WTC11 (cell line): Measurements from ENCODE around the gene EXOC4. TPM values are rescaled to one million over a fixed set of nuclear protein-coding genes. Genes with fewer than 3 reads are reported as not detected.

Experiments
- ATAC-seq: fragments of 200-7000 bp; cut with Tn5 transposase; 2 replicates; pipeline ENCODE4 v1.10.0; 2021; ENCODE audit warnings: mild to moderate bottlenecking, moderate library complexity
- CTCF ChIA-PET: fragments of 300-600 bp; sonication (Branson Sonifier 250); formaldehyde crosslinking; loops from one replicate; lab custom pipeline; 2021; ENCODE audit warnings: antibody characterized with exemption; lab: Charles Lee
- POLR2A ChIA-PET: fragments of 350-600 bp; sonication (Branson Sonifier 250); formaldehyde crosslinking; loops from one replicate; lab custom pipeline; 2021; ENCODE audit warnings: antibody characterized with exemption; lab: Charles Lee
- DNase-seq: peaks from one replicate; pipeline ENCODE4 v3.0.0; 2021; ENCODE audit warnings: low spot score
- H3K27ac Mint-ChIP-seq: 2 replicates; pipeline ENCODE4 v1.8.0; 2021; ENCODE audit warnings: mixed read lengths
- H3K27me3 Mint-ChIP-seq: 2 replicates; pipeline ENCODE4 v1.8.0; 2021; ENCODE audit warnings: low read depth, mild to moderate bottlenecking, moderate library complexity, mixed read lengths
- H3K36me3 Mint-ChIP-seq: 2 replicates; pipeline ENCODE4 v1.8.0; 2021; ENCODE audit warnings: mixed read lengths
- H3K4me1 Mint-ChIP-seq: 2 replicates; pipeline ENCODE4 v1.8.0; 2022; ENCODE audit warnings: mixed read lengths
- H3K4me3 Mint-ChIP-seq: 2 replicates; pipeline ENCODE4 v1.8.0; 2021; ENCODE audit warnings: mild to moderate bottlenecking, moderate library complexity, mixed read lengths
- H3K9me3 Mint-ChIP-seq: 2 replicates; pipeline ENCODE4 v1.8.0; 2021; ENCODE audit warnings: mixed read lengths
- CREB1 ChIP-seq: sonication (generic); formaldehyde crosslinking; IDR thresholded peaks from 2 replicates; pipeline ENCODE4 v1.8.0; 2023; ENCODE audit warnings: mild to moderate bottlenecking, missing genetic modification reagents
- ETV6 ChIP-seq: sonication (generic); formaldehyde crosslinking; IDR thresholded peaks from 2 replicates; pipeline ENCODE4 v1.8.1; 2022; ENCODE audit warnings: mild to moderate bottlenecking, missing genetic modification reagents
- FOXP1 ChIP-seq: sonication (generic); formaldehyde crosslinking; IDR thresholded peaks from 2 replicates; pipeline ENCODE4 v1.8.0; 2022; ENCODE audit warnings: missing genetic modification reagents, mild to moderate bottlenecking, moderate library complexity, borderline replicate concordance
- HMGA2 ChIP-seq: fragments of 250-450 bp; sonication (Bioruptor Pico); IDR thresholded peaks from 2 replicates; pipeline ENCODE4 v1.4.0; 2021; ENCODE audit warnings: mild to moderate bottlenecking, moderate library complexity
- JAZF1 ChIP-seq: fragments of 250-450 bp; sonication (Bioruptor Pico); IDR thresholded peaks from 2 replicates; pipeline ENCODE4 v1.9.0; 2021; ENCODE audit warnings: moderate library complexity, mild to moderate bottlenecking, inconsistent platforms
- MYBL2 ChIP-seq: sonication (generic); formaldehyde crosslinking; IDR thresholded peaks from 2 replicates; pipeline ENCODE4 v1.8.1; 2023; ENCODE audit warnings: mild to moderate bottlenecking, moderate library complexity, missing genetic modification reagents
- NFE2L1 ChIP-seq: sonication (generic); formaldehyde crosslinking; IDR thresholded peaks from 2 replicates; pipeline ENCODE4 v1.8.1; 2023; ENCODE audit warnings: missing genetic modification reagents
- NR1H2 ChIP-seq: sonication (generic); formaldehyde crosslinking; IDR thresholded peaks from 2 replicates; pipeline ENCODE4 v1.9.0; 2021; ENCODE audit warnings: mild to moderate bottlenecking, moderate library complexity, missing genetic modification reagents
- OVOL2 ChIP-seq: fragments of 250-450 bp; sonication (Bioruptor Pico); IDR thresholded peaks from 2 replicates; pipeline ENCODE4 v1.9.0; 2021; ENCODE audit warnings: mild to moderate bottlenecking, borderline replicate concordance
- ZBTB21 ChIP-seq: sonication (generic); formaldehyde crosslinking; IDR thresholded peaks from 2 replicates; pipeline ENCODE4 v1.8.1; 2023; ENCODE audit warnings: mild to moderate bottlenecking, missing genetic modification reagents, borderline replicate concordance
- ZNF138 ChIP-seq: sonication (generic); formaldehyde crosslinking; conservative IDR thresholded peaks from 2 replicates; pipeline ENCODE4 v1.8.1; 2022; ENCODE audit warnings: mild to moderate bottlenecking, moderate library complexity, missing genetic modification reagents
- ZNF263 ChIP-seq: sonication (generic); formaldehyde crosslinking; IDR thresholded peaks from 2 replicates; pipeline ENCODE4 v1.8.1; 2022; ENCODE audit warnings: low read depth, mild to moderate bottlenecking, moderate library complexity, missing genetic modification reagents
- ZNF317 ChIP-seq: sonication (generic); formaldehyde crosslinking; IDR thresholded peaks from 2 replicates; pipeline ENCODE4 v1.8.1; 2023; ENCODE audit warnings: low read depth, mild to moderate bottlenecking, moderate library complexity, missing genetic modification reagents, borderline replicate concordance
- total RNA-seq: library from RNA; stranded (reverse); gene quantifications from 3 replicates; pipeline ENCODE4 v1.2.3, GENCODE V29; 2021
- TF ChIP-seq, protein P1 (sequence below): sonication (generic); formaldehyde crosslinking; conservative IDR thresholded peaks from 2 replicates; pipeline ENCODE4 v1.8.1; 2023; ENCODE audit warnings: mild to moderate bottlenecking, low read depth, missing genetic modification reagents, moderate library complexity
- TF ChIP-seq, protein P2 (sequence below): sonication (generic); formaldehyde crosslinking; IDR thresholded peaks from 2 replicates; pipeline ENCODE4 v1.8.0; 2022; ENCODE audit warnings: missing genetic modification reagents
- TF ChIP-seq, protein P3 (sequence below): sonication (generic); formaldehyde crosslinking; IDR thresholded peaks from 2 replicates; pipeline ENCODE4 v1.8.0; 2022; ENCODE audit warnings: mild to moderate bottlenecking, missing genetic modification reagents
- TF ChIP-seq, protein P4 (sequence below): sonication (generic); formaldehyde crosslinking; IDR thresholded peaks from 2 replicates; pipeline ENCODE4 v1.8.1; 2022; ENCODE audit warnings: low read depth, missing genetic modification reagents, borderline replicate concordance
- TF ChIP-seq, protein P5 (sequence below): sonication (generic); formaldehyde crosslinking; IDR thresholded peaks from 2 replicates; pipeline ENCODE4 v1.8.0; 2022; ENCODE audit warnings: mild to moderate bottlenecking, missing genetic modification reagents
- TF ChIP-seq, protein P6 (sequence below): sonication (generic); formaldehyde crosslinking; IDR thresholded peaks from 2 replicates; pipeline ENCODE4 v1.8.1; 2023; ENCODE audit warnings: mild to moderate bottlenecking, moderate library complexity, missing genetic modification reagents

EXOC4 gene
- total RNA-seq, 1 experiment from 2014 or later = 62.0 TPM

DNA sequence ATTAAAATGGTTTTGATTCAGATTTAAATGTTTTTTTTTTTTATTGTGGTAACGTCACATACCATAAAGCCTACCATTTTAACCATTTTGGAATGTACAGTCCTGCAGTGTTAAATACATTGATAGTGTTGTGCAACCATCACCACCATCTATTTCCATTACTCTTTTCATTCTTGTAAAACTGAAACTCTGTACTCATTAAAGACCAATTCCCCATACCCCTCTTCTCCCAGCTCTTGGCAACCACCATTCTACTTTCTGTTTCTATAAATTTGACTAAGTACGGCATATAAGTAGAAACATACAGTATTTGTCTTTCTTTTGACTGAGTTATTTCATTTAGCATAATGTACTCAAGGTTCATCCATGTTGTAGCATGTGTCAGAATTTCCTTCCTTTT lies 96.2 kb downstream of the EXOC4 start:
- TF ChIP-seq, protein P1, sequence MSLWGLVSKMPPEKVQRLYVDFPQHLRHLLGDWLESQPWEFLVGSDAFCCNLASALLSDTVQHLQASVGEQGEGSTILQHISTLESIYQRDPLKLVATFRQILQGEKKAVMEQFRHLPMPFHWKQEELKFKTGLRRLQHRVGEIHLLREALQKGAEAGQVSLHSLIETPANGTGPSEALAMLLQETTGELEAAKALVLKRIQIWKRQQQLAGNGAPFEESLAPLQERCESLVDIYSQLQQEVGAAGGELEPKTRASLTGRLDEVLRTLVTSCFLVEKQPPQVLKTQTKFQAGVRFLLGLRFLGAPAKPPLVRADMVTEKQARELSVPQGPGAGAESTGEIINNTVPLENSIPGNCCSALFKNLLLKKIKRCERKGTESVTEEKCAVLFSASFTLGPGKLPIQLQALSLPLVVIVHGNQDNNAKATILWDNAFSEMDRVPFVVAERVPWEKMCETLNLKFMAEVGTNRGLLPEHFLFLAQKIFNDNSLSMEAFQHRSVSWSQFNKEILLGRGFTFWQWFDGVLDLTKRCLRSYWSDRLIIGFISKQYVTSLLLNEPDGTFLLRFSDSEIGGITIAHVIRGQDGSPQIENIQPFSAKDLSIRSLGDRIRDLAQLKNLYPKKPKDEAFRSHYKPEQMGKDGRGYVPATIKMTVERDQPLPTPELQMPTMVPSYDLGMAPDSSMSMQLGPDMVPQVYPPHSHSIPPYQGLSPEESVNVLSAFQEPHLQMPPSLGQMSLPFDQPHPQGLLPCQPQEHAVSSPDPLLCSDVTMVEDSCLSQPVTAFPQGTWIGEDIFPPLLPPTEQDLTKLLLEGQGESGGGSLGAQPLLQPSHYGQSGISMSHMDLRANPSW = no peak
- no peak for TF ChIP-seq OVOL2 (CRISPR knock-in tag)
- no peak for TF ChIP-seq JAZF1
- TF ChIP-seq ZNF263 (CRISPR knock-in tag) = no peak
- no peak for TF ChIP-seq ZNF138
- no peak for TF ChIP-seq FOXP1 (CRISPR knock-in tag)
- no peak for TF ChIP-seq ZBTB21 (CRISPR knock-in tag)
- TF ChIP-seq, protein P2, sequence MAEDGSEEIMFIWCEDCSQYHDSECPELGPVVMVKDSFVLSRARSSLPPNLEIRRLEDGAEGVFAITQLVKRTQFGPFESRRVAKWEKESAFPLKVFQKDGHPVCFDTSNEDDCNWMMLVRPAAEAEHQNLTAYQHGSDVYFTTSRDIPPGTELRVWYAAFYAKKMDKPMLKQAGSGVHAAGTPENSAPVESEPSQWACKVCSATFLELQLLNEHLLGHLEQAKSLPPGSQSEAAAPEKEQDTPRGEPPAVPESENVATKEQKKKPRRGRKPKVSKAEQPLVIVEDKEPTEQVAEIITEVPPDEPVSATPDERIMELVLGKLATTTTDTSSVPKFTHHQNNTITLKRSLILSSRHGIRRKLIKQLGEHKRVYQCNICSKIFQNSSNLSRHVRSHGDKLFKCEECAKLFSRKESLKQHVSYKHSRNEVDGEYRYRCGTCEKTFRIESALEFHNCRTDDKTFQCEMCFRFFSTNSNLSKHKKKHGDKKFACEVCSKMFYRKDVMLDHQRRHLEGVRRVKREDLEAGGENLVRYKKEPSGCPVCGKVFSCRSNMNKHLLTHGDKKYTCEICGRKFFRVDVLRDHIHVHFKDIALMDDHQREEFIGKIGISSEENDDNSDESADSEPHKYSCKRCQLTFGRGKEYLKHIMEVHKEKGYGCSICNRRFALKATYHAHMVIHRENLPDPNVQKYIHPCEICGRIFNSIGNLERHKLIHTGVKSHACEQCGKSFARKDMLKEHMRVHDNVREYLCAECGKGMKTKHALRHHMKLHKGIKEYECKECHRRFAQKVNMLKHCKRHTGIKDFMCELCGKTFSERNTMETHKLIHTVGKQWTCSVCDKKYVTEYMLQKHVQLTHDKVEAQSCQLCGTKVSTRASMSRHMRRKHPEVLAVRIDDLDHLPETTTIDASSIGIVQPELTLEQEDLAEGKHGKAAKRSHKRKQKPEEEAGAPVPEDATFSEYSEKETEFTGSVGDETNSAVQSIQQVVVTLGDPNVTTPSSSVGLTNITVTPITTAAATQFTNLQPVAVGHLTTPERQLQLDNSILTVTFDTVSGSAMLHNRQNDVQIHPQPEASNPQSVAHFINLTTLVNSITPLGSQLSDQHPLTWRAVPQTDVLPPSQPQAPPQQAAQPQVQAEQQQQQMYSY (CRISPR knock-in tag) = no peak
- no peak for TF ChIP-seq ZNF317 (CRISPR knock-in tag)
- no peak for TF ChIP-seq CREB1 (CRISPR knock-in tag)
- TF ChIP-seq ETV6 (CRISPR knock-in tag) = no peak
- no peak for TF ChIP-seq NR1H2 (CRISPR knock-in tag)
- TF ChIP-seq HMGA2 (CRISPR knock-in tag) = no peak
- TF ChIP-seq, protein P3, sequence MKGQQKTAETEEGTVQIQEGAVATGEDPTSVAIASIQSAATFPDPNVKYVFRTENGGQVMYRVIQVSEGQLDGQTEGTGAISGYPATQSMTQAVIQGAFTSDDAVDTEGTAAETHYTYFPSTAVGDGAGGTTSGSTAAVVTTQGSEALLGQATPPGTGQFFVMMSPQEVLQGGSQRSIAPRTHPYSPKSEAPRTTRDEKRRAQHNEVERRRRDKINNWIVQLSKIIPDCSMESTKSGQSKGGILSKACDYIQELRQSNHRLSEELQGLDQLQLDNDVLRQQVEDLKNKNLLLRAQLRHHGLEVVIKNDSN (CRISPR knock-in tag) = no peak
- TF ChIP-seq NFE2L1 (CRISPR knock-in tag) = no peak
- no peak for TF ChIP-seq MYBL2 (CRISPR knock-in tag)
- TF ChIP-seq, protein P4, sequence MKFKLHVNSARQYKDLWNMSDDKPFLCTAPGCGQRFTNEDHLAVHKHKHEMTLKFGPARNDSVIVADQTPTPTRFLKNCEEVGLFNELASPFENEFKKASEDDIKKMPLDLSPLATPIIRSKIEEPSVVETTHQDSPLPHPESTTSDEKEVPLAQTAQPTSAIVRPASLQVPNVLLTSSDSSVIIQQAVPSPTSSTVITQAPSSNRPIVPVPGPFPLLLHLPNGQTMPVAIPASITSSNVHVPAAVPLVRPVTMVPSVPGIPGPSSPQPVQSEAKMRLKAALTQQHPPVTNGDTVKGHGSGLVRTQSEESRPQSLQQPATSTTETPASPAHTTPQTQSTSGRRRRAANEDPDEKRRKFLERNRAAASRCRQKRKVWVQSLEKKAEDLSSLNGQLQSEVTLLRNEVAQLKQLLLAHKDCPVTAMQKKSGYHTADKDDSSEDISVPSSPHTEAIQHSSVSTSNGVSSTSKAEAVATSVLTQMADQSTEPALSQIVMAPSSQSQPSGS (CRISPR knock-in tag) = no peak
- TF ChIP-seq, protein P5, sequence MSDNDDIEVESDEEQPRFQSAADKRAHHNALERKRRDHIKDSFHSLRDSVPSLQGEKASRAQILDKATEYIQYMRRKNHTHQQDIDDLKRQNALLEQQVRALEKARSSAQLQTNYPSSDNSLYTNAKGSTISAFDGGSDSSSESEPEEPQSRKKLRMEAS (CRISPR knock-in tag) = no peak
- TF ChIP-seq, protein P6, sequence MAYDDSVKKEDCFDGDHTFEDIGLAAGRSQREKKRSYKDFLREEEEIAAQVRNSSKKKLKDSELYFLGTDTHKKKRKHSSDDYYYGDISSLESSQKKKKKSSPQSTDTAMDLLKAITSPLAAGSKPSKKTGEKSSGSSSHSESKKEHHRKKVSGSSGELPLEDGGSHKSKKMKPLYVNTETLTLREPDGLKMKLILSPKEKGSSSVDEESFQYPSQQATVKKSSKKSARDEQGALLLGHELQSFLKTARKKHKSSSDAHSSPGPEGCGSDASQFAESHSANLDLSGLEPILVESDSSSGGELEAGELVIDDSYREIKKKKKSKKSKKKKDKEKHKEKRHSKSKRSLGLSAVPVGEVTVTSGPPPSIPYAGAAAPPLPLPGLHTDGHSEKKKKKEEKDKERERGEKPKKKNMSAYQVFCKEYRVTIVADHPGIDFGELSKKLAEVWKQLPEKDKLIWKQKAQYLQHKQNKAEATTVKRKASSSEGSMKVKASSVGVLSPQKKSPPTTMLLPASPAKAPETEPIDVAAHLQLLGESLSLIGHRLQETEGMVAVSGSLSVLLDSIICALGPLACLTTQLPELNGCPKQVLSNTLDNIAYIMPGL (CRISPR knock-in tag) = no peak
- CTCF ChIA-PET = no interaction called here
- POLR2A ChIA-PET = no interaction called here
- no peak overlapping the region for H3K4me3 Mint-ChIP-seq
- ATAC-seq (no peak), DNase-seq (no peak)
- no peaks in the 10 kb centered on the region for H3K27me3 Mint-ChIP-seq
- H3K4me1 Mint-ChIP-seq = peaks cover 31% of the 10 kb centered on the region
- no peak overlapping the region for H3K27ac Mint-ChIP-seq
- H3K36me3 Mint-ChIP-seq = peaks cover 27% of the 10 kb centered on the region
- peaks cover 26% of the 10 kb centered on the region for H3K9me3 Mint-ChIP-seq
